Right lobe of liver (tissue), 4 donors: ENCODE results near the gene KRTAP4-5.
"Not testable (repeated sequence)": the region's sequence is repeated elsewhere in the genome, so short reads cannot be mapped to it uniquely, and the experiment has no call there.

Experiments used
- CTCF ChIP-seq, 4 donors: fragments of 200-600 bp in 3 of 4; fragments of 450-650 bp in 1 of 4; IDR thresholded peaks; one replicate each; pipeline versions ENCODE4 v1.5.1 to v1.8.0; 2016 to 2022; ENCODE audit warnings: antibody characterized with exemption in 4 of 4, mild to moderate bottlenecking in 2 of 4
- POLR2A ChIP-seq: fragments of 450-650 bp; IDR thresholded peaks from one replicate; pipeline ENCODE4 v1.6.1; 2017; ENCODE audit warnings: antibody characterized with exemption, mild to moderate bottlenecking
- donor health status: DM: no; HTN: no; CAD: no.
- donor health status: DM: no; HTN: no; CAD: no.
- donor health status: DM: no; HTN: yes; CAD: no.

- not testable (repeated sequence) for TF ChIP-seq CTCF (IDR thresholded peaks at IDR 0.05); POLR2A
Measured at GRCh38 chr17:41104386-41105038, 45.1 kb downstream of the KRTAP4-5 start.
